Adrenal gland (tissue), 12 donors: Measurements from ENCODE around the gene POFUT1. TPM values are rescaled to one million over a fixed set of nuclear protein-coding genes. Genes with fewer than 3 reads are reported as not detected.
"Not testable (repeated sequence)": the region's sequence is repeated elsewhere in the genome, so short reads cannot be mapped to it uniquely, and the experiment has no call there.

Experiments used
- DNase-seq, 7 donors: peaks; one replicate each; pipeline ENCODE4 v3.0.0-alpha.2; 2019 to 2020
- H3K27ac ChIP-seq, 5 donors: fragments of 200-600 bp; sonication (generic) in 4 of 5; 1 replicate in 3 of 5; 2 replicates in 2 of 5; pipeline versions ENCODE4 v1.5.1 to v1.8.0; 2016 to 2020; ENCODE audit warnings: mild to moderate bottlenecking in 1 of 5
- H3K27me3 ChIP-seq: fragments of 200-600 bp; 2 replicates; pipeline ENCODE4 v1.8.0; 2021
- H3K36me3 ChIP-seq, 2 donors: fragments of 200-600 bp; replicated peaks in 1 of 2; 1 replicate in 1 of 2; 2 replicates in 1 of 2; pipeline versions ENCODE4 v1.5.1 to v1.8.0; 2018 to 2022
- H3K4me1 ChIP-seq, 2 donors: fragments of 200-600 bp; replicated peaks in 1 of 2; 1 replicate in 1 of 2; 2 replicates in 1 of 2; pipeline versions ENCODE4 v1.5.1 to v1.8.0; 2018 to 2021
- H3K4me3 ChIP-seq, 4 donors: fragments of 200-600 bp; sonication (generic) in 3 of 4; one replicate each; pipeline ENCODE4 v1.5.1; 2016 to 2018
- H3K9me3 ChIP-seq, 3 donors: fragments of 200-600 bp; sonication (generic) in 1 of 3; replicated peaks in 1 of 3; 1 replicate in 2 of 3; 2 replicates in 1 of 3; pipeline versions ENCODE4 v1.5.1 to v1.8.0; 2016 to 2021
- POLR2A ChIP-seq, 2 donors: fragments of 450-650 bp; IDR thresholded peaks; one replicate each; pipeline ENCODE4 v1.6.1; 2017; ENCODE audit warnings: antibody characterized with exemption in 2 of 2, mild to moderate bottlenecking in 2 of 2, moderate library complexity in 1 of 2
- WGBS, 4 donors: extraction: QIAGEN DNeasy Blood & Tissue Kit in 2 of 4; methylation state at CpG; one replicate each; pipeline versions ENCODE4 v1.1.5 to v1.1.7; 2013 to 2017; 5-methylcytosine and 5-hydroxymethylcytosine counted together
- intact Hi-C, 2 donors: fragments of 100-400 bp; cut with DNase I; formaldehyde crosslinking; loops; one replicate each; pipeline versions ENCODE4 v1.14.1 to v1.15.0; 2022 to 2023
- polyA plus RNA-seq, 3 donors: library from polyadenylated mRNA; stranded (reverse); fragments of 200-250 nt in 2 of 3; fragments of 350-450 nt in 1 of 3; fragmentation: Illumina TruSeq in 1 of 3; extraction: RNeasy Lipid Tissue Mini Kit (QIAGEN cat#74804) in 1 of 3; gene quantifications; one replicate each; pipeline ENCODE4 v1.2.3, GENCODE V29; 2013 to 2014
- total RNA-seq, 9 donors: library from RNA; depleted of rRNA in 4 of 9; stranded (reverse); fragments of >200 nt in 4 of 9; fragments of 120-200 nt in 1 of 9; fragmentation: NEBNext Ultra II Directional in 1 of 9; extraction: Animal tissue kit (Norgen Biotek cat#: 25700) in 1 of 9; gene quantifications; one replicate each; pipeline versions ENCODE4 v1.1.0 to v1.2.4, GENCODE V29; 2013 to 2023
- TF ChIP-seq, protein P1 (sequence below), 6 experiments: fragments of 450-650 bp in 4 of 6; fragments of 200-600 bp in 2 of 6; sonication (generic) in 1 of 6; IDR thresholded peaks; 1 replicate in 5 of 6; 2 replicates in 1 of 6; pipeline versions ENCODE4 v1.5.1 to v1.8.0; 2016 to 2021; ENCODE audit warnings: antibody characterized with exemption in 6 of 6, mild to moderate bottlenecking in 2 of 6, moderate library complexity in 1 of 6
- donor health status: healthy with polysubstance abuse.
- donor health status: Bipolar disorder and iron deficiency.
- donor health status: DM: yes; HTN: yes; CAD: no.
- donor health status: DM: no; HTN: no; CAD: no.
- donor health status: DM: no; HTN: no; CAD: no.
- donor health status: DM: yes; HTN: yes; CAD: no.

Gene POFUT1
- total and polyA plus RNA-seq, 12 donors = 8.5 to 45.5 (median 27.7) TPM

DNA sequence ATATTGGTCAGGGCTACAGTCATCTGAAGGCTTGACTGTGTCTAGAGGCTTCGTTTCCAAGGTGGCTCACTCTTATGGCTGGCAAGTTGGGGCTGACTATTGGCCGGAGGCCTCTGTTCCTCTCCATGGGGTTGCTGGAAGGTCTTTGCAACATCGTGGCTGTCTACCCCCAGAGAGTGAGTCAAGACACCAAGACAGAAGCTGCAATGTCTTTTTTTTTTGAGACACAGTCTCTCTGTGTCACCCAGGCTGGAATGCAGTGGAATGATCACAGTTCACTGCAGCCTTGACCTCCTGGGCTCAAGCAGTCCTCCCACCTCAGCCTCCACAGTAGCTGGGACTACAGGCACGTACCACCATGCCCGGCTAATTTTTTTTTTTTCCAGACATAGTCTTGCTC lies 40.4 kb downstream of the POFUT1 start:
- WGBS, 4 donors = 67 to 81% (median 74%) methylated on average over 4 to 5 of the region's 5 CpGs
- H3K4me1 ChIP-seq = no peaks in the 10 kb centered on the region
- no peak overlapping the region for H3K4me3 ChIP-seq
- no peaks in the 10 kb centered on the region for H3K9me3 ChIP-seq
- no peaks in the 10 kb centered on the region for H3K36me3 ChIP-seq
- TF ChIP-seq, protein P1, sequence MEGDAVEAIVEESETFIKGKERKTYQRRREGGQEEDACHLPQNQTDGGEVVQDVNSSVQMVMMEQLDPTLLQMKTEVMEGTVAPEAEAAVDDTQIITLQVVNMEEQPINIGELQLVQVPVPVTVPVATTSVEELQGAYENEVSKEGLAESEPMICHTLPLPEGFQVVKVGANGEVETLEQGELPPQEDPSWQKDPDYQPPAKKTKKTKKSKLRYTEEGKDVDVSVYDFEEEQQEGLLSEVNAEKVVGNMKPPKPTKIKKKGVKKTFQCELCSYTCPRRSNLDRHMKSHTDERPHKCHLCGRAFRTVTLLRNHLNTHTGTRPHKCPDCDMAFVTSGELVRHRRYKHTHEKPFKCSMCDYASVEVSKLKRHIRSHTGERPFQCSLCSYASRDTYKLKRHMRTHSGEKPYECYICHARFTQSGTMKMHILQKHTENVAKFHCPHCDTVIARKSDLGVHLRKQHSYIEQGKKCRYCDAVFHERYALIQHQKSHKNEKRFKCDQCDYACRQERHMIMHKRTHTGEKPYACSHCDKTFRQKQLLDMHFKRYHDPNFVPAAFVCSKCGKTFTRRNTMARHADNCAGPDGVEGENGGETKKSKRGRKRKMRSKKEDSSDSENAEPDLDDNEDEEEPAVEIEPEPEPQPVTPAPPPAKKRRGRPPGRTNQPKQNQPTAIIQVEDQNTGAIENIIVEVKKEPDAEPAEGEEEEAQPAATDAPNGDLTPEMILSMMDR (IDR thresholded peaks at IDR 0.05) = no peak
- TF ChIP-seq POLR2A (IDR thresholded peaks at IDR 0.05) = no peak
- H3K27me3 ChIP-seq = no peaks in the 10 kb centered on the region
- no peak overlapping the region for H3K27ac ChIP-seq
- DNase-seq = no peak
- intact Hi-C loops = no loop called here

GRCh38 chr20:32249030-32249738 lies 41.5 kb downstream of the POFUT1 start:
- H3K27ac ChIP-seq = no peak overlapping the region
- WGBS, 4 donors = 76 to 84% (median 82%) methylated on average over 9 of the region's 9 CpGs
- H3K9me3 ChIP-seq = no peaks in the 10 kb centered on the region
- H3K27me3 ChIP-seq = no peaks in the 10 kb centered on the region
- no peak for TF ChIP-seq POLR2A (IDR thresholded peaks at IDR 0.05)
- TF ChIP-seq, protein P1 (IDR thresholded peaks at IDR 0.05) = no peak
- intact Hi-C loops = no loop called here
- no peak for DNase-seq
- no peaks in the 10 kb centered on the region for H3K4me1 ChIP-seq
- H3K4me3 ChIP-seq = no peak overlapping the region
- no peaks in the 10 kb centered on the region for H3K36me3 ChIP-seq

GRCh38 chr20:32251470-32251869 lies 43.8 kb downstream of the POFUT1 start:
- no peak overlapping the region for H3K4me3 ChIP-seq
- H3K9me3 ChIP-seq = no peaks in the 10 kb centered on the region
- no peak for DNase-seq
- no peaks in the 10 kb centered on the region for H3K36me3 ChIP-seq
- WGBS, 4 donors = 35 to 59% (median 55%) methylated on average over 3 of the region's 3 CpGs
- TF ChIP-seq POLR2A (IDR thresholded peaks at IDR 0.05) = no peak
- TF ChIP-seq, protein P1 (IDR thresholded peaks at IDR 0.05) = no peak
- intact Hi-C loops = no loop called here
- no peaks in the 10 kb centered on the region for H3K4me1 ChIP-seq
- no peaks in the 10 kb centered on the region for H3K27me3 ChIP-seq
- H3K27ac ChIP-seq = no peak overlapping the region

DNA sequence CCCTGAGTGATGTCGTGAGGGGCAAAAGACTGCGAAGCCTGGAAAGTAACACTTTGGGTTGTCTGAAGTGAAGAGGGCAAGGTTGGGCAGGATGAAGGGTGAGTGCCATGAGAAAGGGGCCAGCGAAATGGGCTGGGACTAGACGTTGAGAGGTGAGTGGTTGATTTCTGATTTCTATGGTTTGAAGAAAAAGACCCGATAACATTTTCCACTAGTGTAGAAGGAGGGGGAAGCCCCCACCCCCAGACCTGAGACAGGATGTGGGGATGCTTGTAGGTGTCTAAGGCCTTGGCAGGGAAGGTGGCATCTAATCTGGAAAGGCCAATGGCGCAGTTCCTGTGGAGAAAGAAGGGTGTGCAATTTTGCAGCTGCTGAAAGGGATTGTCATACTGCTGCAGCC lies 44.5 kb downstream of the POFUT1 start:
- WGBS, 4 donors = 78 to 90% (median 86%) methylated on average over 6 of the region's 6 CpGs
- H3K27me3 ChIP-seq = no peaks in the 10 kb centered on the region
- no peaks in the 10 kb centered on the region for H3K9me3 ChIP-seq
- no peak for DNase-seq
- no peak overlapping the region for H3K27ac ChIP-seq
- H3K4me3 ChIP-seq = no peak overlapping the region
- no peak for TF ChIP-seq POLR2A (IDR thresholded peaks at IDR 0.05)
- TF ChIP-seq, protein P1 (IDR thresholded peaks at IDR 0.05) = no peak
- H3K36me3 ChIP-seq = no peaks in the 10 kb centered on the region
- intact Hi-C loops = no loop called here
- H3K4me1 ChIP-seq = no peaks in the 10 kb centered on the region

DNA sequence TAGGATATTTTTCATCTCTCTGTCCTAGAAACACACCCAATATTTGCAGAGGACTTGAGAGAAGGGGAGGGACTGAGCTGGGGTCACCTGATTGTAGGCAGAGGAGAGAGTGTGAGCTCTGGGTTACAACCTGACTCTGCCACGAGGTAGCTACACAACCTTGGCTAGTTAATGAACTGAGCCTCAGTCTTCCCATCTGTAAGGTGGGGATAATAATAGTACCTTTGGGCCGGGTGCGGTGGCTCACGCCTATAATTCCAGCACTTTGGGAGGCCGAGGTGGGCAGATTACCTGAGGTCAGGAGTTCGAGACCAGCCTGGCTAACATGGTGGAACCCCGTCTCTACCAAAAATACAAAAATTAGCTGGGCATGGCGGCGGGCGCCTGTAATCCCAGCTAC lies 53.3 kb downstream of the POFUT1 start:
- intact Hi-C loops, H3K4me1 ChIP-seq, H3K9me3 ChIP-seq, H3K27me3 ChIP-seq, H3K27ac ChIP-seq, H3K36me3 ChIP-seq, H3K4me3 ChIP-seq, DNase-seq: not testable (repeated sequence)
- WGBS, 4 donors = 89 to 93% (median 91%) methylated on average over 10 of the region's 10 CpGs
